NOMO-1 (cell line): ENCODE data around the gene TUBA1C.
"Not testable (repeated sequence)": the region's sequence is repeated elsewhere in the genome, so short reads cannot be mapped to it uniquely, and the experiment has no call there.

ENCODE experiments used
- DNase-seq, 2 experiments: peaks; one replicate each; lab custom pipeline; 2025; ENCODE audit not compliant: unreplicated experiment in 2 of 2; lab: John Stamatoyannopoulos, UW

The TUBA1C gene

GRCh38 chr12:49255456-49255855, 9.4 kb upstream of the TUBA1C start:
- DNase-seq, result not testable (repeated sequence)

GRCh38 chr12:49255857-49256637, 8.8 kb upstream of the TUBA1C start:
- DNase-seq, result no peak

- not testable (repeated sequence) for DNase-seq
These were observed 7.2 kb upstream of the TUBA1C start for GRCh38 chr12:49257508-49258184.

- no peak for DNase-seq
These were observed 5.4 kb upstream of the TUBA1C start for GRCh38 chr12:49259452-49259851.

GRCh38 chr12:49260166-49260565, 4.7 kb upstream of the TUBA1C start:
- DNase-seq, result peak in 1 of 2 experiments; percentile 43

- DNase-seq, result no peak
These were observed 4.1 kb upstream of the TUBA1C start for GRCh38 chr12:49260571-49261363.

- DNase-seq, result no peak
These were observed 3.2 kb upstream of the TUBA1C start for GRCh38 chr12:49261721-49262120.

GRCh38 chr12:49263400-49263763, 1.5 kb upstream of the TUBA1C start:
- no peak for DNase-seq

- DNase-seq, result no peak
These were observed 413 bp upstream of the TUBA1C start for GRCh38 chr12:49264466-49264872.

GRCh38 chr12:49269191-49269590, 4.3 kb downstream of the TUBA1C start:
- DNase-seq, result not testable (repeated sequence)

- DNase-seq, result no peak
These were observed 8.2 kb downstream of the TUBA1C start for GRCh38 chr12:49272790-49273725.

- no peak for DNase-seq
These were observed 9.0 kb downstream of the TUBA1C start for GRCh38 chr12:49273726-49274395.

GRCh38 chr12:49274396-49275069, 9.7 kb downstream of the TUBA1C start:
- no peak for DNase-seq

- no peak for DNase-seq
These were observed 11.7 kb downstream of the TUBA1C start for GRCh38 chr12:49276304-49277290.

GRCh38 chr12:49277466-49277865, 12.6 kb downstream of the TUBA1C start:
- no peak for DNase-seq

- peak; percentile 52 to 69 for DNase-seq
These were observed 14.9 kb downstream of the TUBA1C start for GRCh38 chr12:49279706-49280159.

GRCh38 chr12:49280545-49280944, 15.7 kb downstream of the TUBA1C start:
- not testable (repeated sequence) for DNase-seq

GRCh38 chr12:49282302-49282701, 17.4 kb downstream of the TUBA1C start:
- no peak for DNase-seq
